NCI-H748 (cell line): ENCODE measurements around the gene TMSB4X.
"Not testable (repeated sequence)": the region's sequence is repeated elsewhere in the genome, so short reads cannot be mapped to it uniquely, and the experiment has no call there.

Source experiments
- DNase-seq: peaks from one replicate; lab custom pipeline; 2025; ENCODE audit not compliant: unreplicated experiment; lab: John Stamatoyannopoulos, UW

Gene TMSB4X

GRCh38 chrX:12954981-12955380 is 19.9 kb upstream of the TMSB4X start:
- no peak for DNase-seq

- DNase-seq = no peak
Measured at GRCh38 chrX:12955882-12956703, 18.8 kb upstream of the TMSB4X start.

- no peak for DNase-seq
Measured at GRCh38 chrX:12956704-12957534, 18.0 kb upstream of the TMSB4X start.

- no peak for DNase-seq
Measured at GRCh38 chrX:12958059-12958458, 16.9 kb upstream of the TMSB4X start.

- no peak for DNase-seq
Measured at GRCh38 chrX:12958461-12958860, 16.4 kb upstream of the TMSB4X start.

GRCh38 chrX:12961196-12961718 is 13.7 kb upstream of the TMSB4X start:
- DNase-seq = no peak

- DNase-seq = no peak
Measured at GRCh38 chrX:12962041-12962504, 12.8 kb upstream of the TMSB4X start.

GRCh38 chrX:12963210-12963850 is 11.6 kb upstream of the TMSB4X start:
- not testable (repeated sequence) for DNase-seq

GRCh38 chrX:12965131-12965940 is 9.6 kb upstream of the TMSB4X start:
- DNase-seq = no peak

- no peak for DNase-seq
Measured at GRCh38 chrX:12966151-12966550, 8.8 kb upstream of the TMSB4X start.

- no peak for DNase-seq
Measured at GRCh38 chrX:12967711-12968465, 7.0 kb upstream of the TMSB4X start.

- peak; percentile 57 for DNase-seq
Measured at GRCh38 chrX:12970691-12971202, 4.2 kb upstream of the TMSB4X start.

- no peak for DNase-seq
Measured at GRCh38 chrX:12971282-12972003, 3.5 kb upstream of the TMSB4X start.

GRCh38 chrX:12972243-12972642 is 2.7 kb upstream of the TMSB4X start:
- no peak for DNase-seq

GRCh38 chrX:12972878-12973560 is 1.9 kb upstream of the TMSB4X start:
- no peak for DNase-seq

- DNase-seq = peak; percentile 30
Measured at GRCh38 chrX:12973561-12974304, 1.2 kb upstream of the TMSB4X start.

GRCh38 chrX:12974305-12974795 is 560 bp upstream of the TMSB4X start:
- peak; percentile 81 for DNase-seq

- DNase-seq = peak; percentile 60
Measured at GRCh38 chrX:12975670-12975965, 708 bp downstream of the TMSB4X start.
